Activated CD4-positive, alpha-beta T cell treated with anti-CD3 and anti-CD28 coated beads, Interleukin-2, amount 50 U/mL, for 4 hours (primary cell): ENCODE results near the gene MAML2.

Experiments used
- DNase-seq, 2 experiments: peaks; one replicate each; pipeline ENCODE4 v3.0.0-alpha.2; 2020

The MAML2 gene

GRCh38 chr11:96147186-96147585, 195.8 kb downstream of the MAML2 start:
- DNase-seq = no peak

DNA sequence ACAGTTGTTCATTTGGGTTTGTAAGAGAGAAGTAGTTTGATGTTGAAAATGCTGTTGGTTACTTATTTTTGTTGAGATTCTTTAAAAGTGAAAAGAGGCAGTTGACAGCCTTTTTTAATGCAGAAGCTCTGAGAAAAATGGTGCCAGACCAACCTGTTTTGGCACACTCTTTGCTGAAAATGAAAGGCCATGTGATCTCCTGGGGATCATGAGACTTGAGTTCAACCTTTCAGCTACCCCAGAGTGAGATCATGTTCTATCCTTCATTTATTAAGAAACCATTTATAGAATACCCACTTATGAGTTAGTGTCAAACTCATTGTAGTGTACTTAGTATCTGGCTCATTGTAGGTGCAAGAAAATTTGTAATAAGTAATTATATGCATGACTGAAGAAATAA, 196.2 kb downstream of the MAML2 start:
- DNase-seq = no peak

- DNase-seq = no peak
Observed at GRCh38 chr11:96145163-96145585, 197.8 kb downstream of the MAML2 start.

- no peak for DNase-seq
Observed at GRCh38 chr11:96144553-96144952, 198.4 kb downstream of the MAML2 start.

GRCh38 chr11:96143041-96143521, 199.9 kb downstream of the MAML2 start:
- no peak for DNase-seq

GRCh38 chr11:96141626-96142025, 201.4 kb downstream of the MAML2 start:
- DNase-seq = no peak

GRCh38 chr11:96139691-96140090, 203.3 kb downstream of the MAML2 start:
- no peak for DNase-seq

DNA sequence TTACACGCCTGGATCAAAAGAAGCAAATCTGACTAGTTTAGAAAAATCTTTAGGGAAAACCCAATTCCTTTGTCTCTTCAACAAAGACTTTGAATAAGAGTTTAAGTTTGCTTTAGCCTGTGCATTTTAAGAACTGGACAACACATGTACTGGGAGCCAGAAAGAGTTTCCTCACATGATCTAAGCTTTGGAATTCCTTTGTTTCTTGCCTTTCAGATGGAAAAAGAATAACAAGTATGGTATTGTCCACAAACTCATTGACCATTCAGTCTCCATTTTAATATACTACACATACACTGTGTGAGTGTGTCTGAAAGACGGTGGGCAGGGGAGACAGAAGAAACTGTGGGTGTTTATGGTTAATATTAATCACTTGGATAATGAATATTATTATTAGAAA, 205.6 kb downstream of the MAML2 start:
- no peak for DNase-seq

DNA sequence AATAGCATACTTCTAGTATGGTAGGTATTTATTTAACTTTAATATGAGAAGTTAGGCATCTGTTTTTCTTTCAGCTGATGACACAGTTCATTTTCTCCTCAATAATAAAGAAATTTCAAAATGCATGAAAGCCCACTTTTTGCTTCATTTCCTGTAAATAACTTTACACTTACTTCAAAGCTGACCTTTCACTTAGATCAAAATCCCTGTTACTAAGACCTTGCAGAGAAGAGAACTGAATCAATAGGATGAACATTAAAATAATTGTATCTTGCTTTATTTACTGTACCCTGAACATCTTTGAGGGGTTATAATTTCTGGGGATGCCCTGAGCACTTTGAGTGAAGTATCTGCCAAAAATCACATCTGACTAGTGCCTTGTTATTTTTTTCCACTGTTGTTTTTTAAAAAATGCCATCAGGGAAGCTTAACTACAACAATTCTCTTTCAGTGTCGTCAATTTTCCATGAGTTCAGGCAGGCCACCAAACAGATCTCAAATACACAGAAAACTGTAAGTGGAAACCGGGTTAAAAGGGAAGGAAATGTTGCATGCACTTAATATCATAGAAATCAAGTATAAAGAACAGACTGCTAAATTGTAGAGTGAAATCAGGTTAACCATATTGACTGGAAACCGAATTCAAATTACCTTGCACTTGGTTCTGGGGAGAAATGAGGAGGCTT, 206.2 kb downstream of the MAML2 start:
- DNase-seq = no peak

DNA sequence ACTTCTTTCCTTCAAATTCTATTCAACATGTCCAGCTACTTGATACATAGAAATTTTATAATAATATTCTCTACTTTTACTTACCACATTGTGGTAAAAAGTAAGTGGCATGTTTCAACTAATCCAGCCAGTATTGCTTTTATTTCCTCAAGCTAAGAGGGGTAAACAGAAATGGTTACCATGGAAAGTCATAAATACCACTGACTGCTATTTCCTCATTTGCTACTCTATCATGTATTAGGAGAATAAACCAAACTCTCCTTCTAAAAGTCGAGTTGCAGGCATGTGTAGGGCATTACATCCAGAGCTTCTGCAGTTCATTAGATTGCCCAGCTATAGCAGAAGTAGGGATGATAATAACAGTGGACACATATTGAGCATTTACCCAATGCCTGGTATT, 208.4 kb downstream of the MAML2 start:
- no peak for DNase-seq

DNA sequence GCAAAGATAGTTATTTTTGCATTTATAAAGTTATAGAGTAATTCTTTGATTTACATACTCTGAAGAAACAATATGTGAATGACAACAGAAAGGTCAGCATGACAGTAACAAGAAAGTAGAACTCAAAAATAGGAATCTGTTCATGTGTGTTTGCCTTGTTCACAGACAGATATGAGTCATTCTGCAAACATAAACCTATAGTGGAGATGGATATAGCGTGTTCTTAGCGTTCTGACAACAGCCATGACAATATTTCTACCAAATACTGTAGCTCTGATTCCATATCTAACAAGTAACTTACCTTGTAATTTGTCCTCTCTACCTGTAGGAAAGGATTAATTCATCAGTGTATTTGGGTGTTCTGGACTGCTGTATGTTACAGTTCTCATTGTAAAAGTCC, 210.6 kb downstream of the MAML2 start:
- no peak for DNase-seq

- no peak for DNase-seq
Observed at GRCh38 chr11:96130061-96130620, 212.9 kb downstream of the MAML2 start.

GRCh38 chr11:96127596-96127959, 215.4 kb downstream of the MAML2 start:
- no peak for DNase-seq

DNA sequence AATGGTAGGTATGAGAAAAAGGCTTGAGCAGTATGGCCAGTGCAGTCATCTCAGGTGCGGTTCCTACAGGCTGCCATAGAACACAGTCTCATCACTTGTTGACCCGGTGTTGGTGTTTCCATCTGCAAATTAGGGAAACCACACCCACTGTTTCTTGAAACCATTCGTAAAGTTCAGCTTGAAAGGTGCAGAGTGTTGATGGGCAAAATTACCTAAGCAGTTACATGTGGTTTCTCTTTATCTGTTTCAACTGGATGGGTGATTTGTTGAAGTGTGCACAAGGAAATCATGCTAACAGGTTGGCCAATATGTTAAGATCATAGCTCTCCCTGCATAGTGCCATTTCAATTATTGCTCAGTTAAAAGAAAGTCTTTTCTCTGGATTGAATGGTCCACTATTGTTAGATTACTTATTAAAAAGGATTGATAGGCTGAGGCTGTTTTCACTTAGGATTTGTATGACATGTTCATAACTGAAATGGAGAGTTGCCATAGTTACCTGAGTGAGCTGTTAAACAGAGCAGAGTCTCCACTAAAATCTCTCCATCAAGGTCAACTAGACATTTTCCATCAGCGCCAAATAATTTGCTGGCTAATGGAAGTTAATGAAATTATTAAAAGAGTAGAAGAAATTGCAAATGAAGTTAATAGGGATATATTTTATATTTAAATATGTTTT, 215.9 kb downstream of the MAML2 start:
- no peak for DNase-seq

DNA sequence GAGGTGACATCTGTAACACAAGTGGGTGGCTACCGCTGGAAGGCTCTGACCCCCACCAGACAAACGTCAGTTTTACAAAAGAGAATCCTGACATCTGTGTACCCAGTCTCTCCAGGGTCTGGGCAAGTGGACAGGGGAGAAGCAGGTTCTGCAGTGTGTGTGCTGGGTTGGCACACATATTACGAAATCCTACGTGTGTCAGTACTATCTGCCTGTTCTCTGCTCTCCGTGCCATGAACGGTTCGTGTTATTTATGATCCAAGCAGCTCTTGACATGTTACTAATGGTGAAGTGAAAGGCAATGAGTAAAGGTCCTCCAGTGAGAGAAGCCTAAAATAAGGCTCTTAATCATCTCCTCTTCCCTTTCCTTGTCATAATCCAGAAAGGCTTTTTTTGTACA, 217.6 kb downstream of the MAML2 start:
- no peak for DNase-seq

DNA sequence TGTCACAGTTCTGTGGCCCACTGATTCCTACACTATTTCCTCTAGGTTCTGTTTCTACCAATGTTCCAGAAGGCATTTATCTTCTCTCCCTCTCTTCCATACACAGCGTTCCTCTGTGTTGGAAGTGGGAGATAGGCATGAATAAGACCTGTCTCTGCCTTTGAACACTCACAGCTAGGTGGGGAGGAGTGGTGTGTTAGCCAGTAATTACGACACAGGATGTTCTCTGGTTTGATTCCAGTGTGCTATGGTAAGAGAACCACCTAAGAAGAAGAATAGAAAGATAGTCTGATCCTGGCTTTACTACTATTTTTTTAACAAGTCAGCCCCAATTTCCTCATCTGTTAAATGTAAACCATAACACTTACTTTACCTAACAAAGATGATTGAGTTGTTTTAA, 218.8 kb downstream of the MAML2 start:
- DNase-seq = no peak

DNA sequence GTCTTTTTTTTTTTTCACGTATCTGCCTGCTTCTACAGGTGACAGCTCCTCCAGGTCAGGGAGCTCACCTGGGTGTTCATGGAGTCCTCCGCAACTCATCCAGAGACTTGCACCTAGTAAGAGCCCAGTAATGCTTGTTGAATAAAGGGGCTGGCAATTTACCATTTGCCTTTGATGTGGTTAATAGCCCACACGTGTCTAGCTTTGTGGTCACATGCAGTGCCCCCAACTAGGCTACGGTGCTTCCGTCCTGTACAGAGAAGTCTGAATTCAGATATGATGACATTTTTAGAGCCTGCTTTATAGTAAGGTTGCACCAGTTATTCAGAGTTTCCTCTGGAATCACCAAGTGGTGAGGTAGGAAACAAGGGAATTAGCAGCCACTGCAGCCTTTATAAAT, 219.7 kb downstream of the MAML2 start:
- DNase-seq = no peak

- DNase-seq = no peak
Observed at GRCh38 chr11:96122601-96123074, 220.4 kb downstream of the MAML2 start.

DNA sequence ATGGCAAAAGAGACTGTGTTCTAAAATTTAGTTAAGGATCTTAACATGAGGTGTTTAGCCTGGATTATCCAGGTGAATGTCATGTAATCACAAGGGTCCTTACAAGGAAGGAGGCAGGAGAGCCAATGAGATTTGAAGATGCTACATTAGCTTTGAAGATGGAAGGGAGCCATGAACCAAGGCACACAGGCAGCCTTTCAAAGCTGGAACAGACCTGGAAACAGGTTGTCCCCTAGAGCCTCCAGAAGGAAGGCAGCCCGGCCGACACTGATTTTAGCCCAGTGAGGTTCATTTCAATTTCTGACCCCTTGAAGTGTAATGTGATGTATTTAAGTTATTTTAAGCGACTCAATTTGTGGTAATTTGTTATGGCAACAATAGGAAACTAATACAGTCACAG, 223.8 kb downstream of the MAML2 start:
- no peak for DNase-seq

GRCh38 chr11:96116376-96116775, 226.6 kb downstream of the MAML2 start:
- DNase-seq = no peak

- DNase-seq = no peak
Observed at GRCh38 chr11:96114178-96115064, 228.6 kb downstream of the MAML2 start.

- DNase-seq = no peak
Observed at GRCh38 chr11:96113193-96113681, 229.8 kb downstream of the MAML2 start.
